HCT116 (cell line): Measurements from ENCODE around the gene GPRC5D. TPM values are rescaled to one million over a fixed set of nuclear protein-coding genes. Genes with fewer than 3 reads are reported as not detected.

Experiments
- ATAC-seq: fragments of 200-7000 bp; cut with Tn5 transposase; 2 replicates; pipeline ENCODE4 v1.9.1; 2020; ENCODE audit warnings: mild to moderate bottlenecking, moderate library complexity
- BruUV-seq: library from RNA; stranded (reverse); fragments of 400-500 nt; replicated peaks from 2 replicates; lab custom pipeline; 2021; lab: Mats Ljungman, UMichigan
- CTCF ChIA-PET: fragments of 300-600 bp; sonication (Branson Sonifier 250); formaldehyde crosslinking; loops from one replicate; lab custom pipeline; 2021; ENCODE audit warnings: antibody characterized with exemption; lab: Charles Lee
- POLR2A ChIA-PET: fragments of 300-600, 350-600 bp; sonication (Branson Sonifier 250); formaldehyde crosslinking; loops from one replicate; lab custom pipeline; 2021; ENCODE audit warnings: antibody characterized with exemption; lab: Charles Lee
- RAD21 ChIA-PET, 2 experiments: fragments of 300-600 bp; sonication (Branson Sonifier 250); formaldehyde crosslinking; loops; one replicate each; lab custom pipeline; 2023; ENCODE audit warnings: low total read pairs in 2 of 2; ENCODE audit not compliant: uncharacterized antibody in 2 of 2, unreplicated experiment in 2 of 2, low non-redundant PET in 1 of 2; lab: Charles Lee
- DNase-seq: peaks from one replicate; pipeline ENCODE4 v3.0.0-alpha.2; 2010; ENCODE audit warnings: low read depth, low spot score
- H2AFZ ChIP-seq: fragments of 200-600 bp; shearing (Covaris generic), sonication (generic); 2 replicates; pipeline ENCODE4 v1.6.1; 2017; ENCODE audit warnings: low read depth, mixed run types, mixed read lengths, antibody characterized with exemption, low read length; ENCODE audit not compliant: poor library complexity, severe bottlenecking
- H3K27ac ChIP-seq: 2 replicates; pipeline ENCODE4 v1.5.1; 2012; ENCODE audit warnings: low read depth, low read length
- H3K27me3 ChIP-seq: fragments of 200-600 bp; sonication (generic); 2 replicates; pipeline ENCODE4 v1.6.1; 2016; ENCODE audit warnings: mixed run types, low read length, mixed read lengths; ENCODE audit not compliant: insufficient read depth
- H3K36me3 ChIP-seq, 2 experiments: fragments of 200-500 bp in 1 of 2; fragments of 200-600 bp in 1 of 2; sonication (Bioruptor generic) in 1 of 2; sonication (generic) in 1 of 2; 2 replicates each; pipeline versions ENCODE4 v1.5.1 to v1.6.1; 2014 to 2016; ENCODE audit warnings: low read length in 2 of 2, inconsistent platforms in 1 of 2, mixed read lengths in 1 of 2, mixed run types in 1 of 2; ENCODE audit not compliant: insufficient read depth in 2 of 2, control insufficient read depth in 1 of 2
- H3K4me1 ChIP-seq, 2 experiments: fragments of 200-600 bp in 1 of 2; sonication (generic) in 1 of 2; 2 replicates each; pipeline versions ENCODE4 v1.5.1 to v1.6.1; 2012 to 2017; ENCODE audit warnings: low read length in 2 of 2, inconsistent platforms in 1 of 2, mild to moderate bottlenecking in 1 of 2, mixed read lengths in 1 of 2, mixed run types in 1 of 2, moderate library complexity in 1 of 2; ENCODE audit not compliant: insufficient read depth in 2 of 2, control insufficient read depth in 1 of 2
- H3K4me2 ChIP-seq: fragments of 200-600 bp; sonication (generic); 2 replicates; pipeline ENCODE4 v1.6.1; 2017; ENCODE audit warnings: mixed run types, low read length, mixed read lengths
- H3K4me3 ChIP-seq, 2 experiments: fragments of 200-600 bp in 1 of 2; sonication (generic) in 1 of 2; replicated peaks in 1 of 2; 2 replicates each; pipeline ENCODE4 v1.5.1; 2011 to 2016; ENCODE audit warnings: low read length in 2 of 2, control low read depth in 1 of 2, low read depth in 1 of 2, mild to moderate bottlenecking in 1 of 2, mixed read lengths in 1 of 2, mixed run types in 1 of 2
- H3K79me2 ChIP-seq: fragments of 200-600 bp; sonication (generic); 2 replicates; pipeline ENCODE4 v1.6.1; 2017; ENCODE audit warnings: mild to moderate bottlenecking, mixed run types, low read length, moderate library complexity, mixed read lengths; ENCODE audit not compliant: insufficient read depth
- H3K9ac ChIP-seq: fragments of 200-600 bp; sonication (generic); 2 replicates; pipeline ENCODE4 v1.6.1; 2016; ENCODE audit warnings: low read length, mixed read lengths
- H3K9me2 ChIP-seq: fragments of 200-600 bp; sonication (generic), shearing (Covaris generic); 2 replicates; pipeline ENCODE4 v1.6.1; 2017; ENCODE audit warnings: mixed run types, mild to moderate bottlenecking, moderate library complexity; ENCODE audit not compliant: insufficient read depth
- H3K9me3 ChIP-seq, 2 experiments: fragments of 200-500 bp in 1 of 2; fragments of 200-600 bp in 1 of 2; sonication (Bioruptor generic) in 1 of 2; sonication (generic) in 1 of 2; 2 replicates each; pipeline ENCODE4 v1.6.1; 2014 to 2017; ENCODE audit warnings: low read length in 2 of 2, mixed read lengths in 2 of 2, inconsistent platforms in 1 of 2, low read depth in 1 of 2, mild to moderate bottlenecking in 1 of 2, mixed run types in 1 of 2, moderate library complexity in 1 of 2; ENCODE audit not compliant: control insufficient read depth in 1 of 2, insufficient read depth in 1 of 2
- H4K20me1 ChIP-seq: fragments of 200-600 bp; sonication (generic), shearing (Covaris generic); 2 replicates; pipeline ENCODE4 v1.6.1; 2017; ENCODE audit warnings: mixed run types, mild to moderate bottlenecking, moderate library complexity; ENCODE audit not compliant: insufficient read depth
- CEBPB ChIP-seq: IDR thresholded peaks from 2 replicates; pipeline ENCODE4 v1.6.1; 2012; ENCODE audit warnings: low read depth
- EGR1 ChIP-seq: IDR thresholded peaks from 2 replicates; pipeline ENCODE4 v1.6.1; 2012; ENCODE audit warnings: low read depth
- EZH2 ChIP-seq: fragments of 200-600 bp; sonication (generic); IDR thresholded peaks from 2 replicates; pipeline ENCODE4 v1.6.1; 2017; ENCODE audit warnings: antibody characterized with exemption, mixed run types
- EZH2phosphoT487 ChIP-seq: fragments of 200-600 bp; IDR thresholded peaks from 2 replicates; pipeline ENCODE4 v1.6.1; 2018; ENCODE audit warnings: antibody characterized with exemption, borderline replicate concordance
- POLR2A ChIP-seq: IDR thresholded peaks from 2 replicates; pipeline ENCODE4 v1.7.0; 2011; ENCODE audit warnings: borderline replicate concordance; ENCODE audit not compliant: insufficient read depth, insufficient read length; ENCODE audit errors: extremely low read depth
- POLR2AphosphoS5 ChIP-seq: IDR thresholded peaks from 2 replicates; pipeline ENCODE4 v1.6.1; 2011; ENCODE audit warnings: mild to moderate bottlenecking, low read depth, low read length, moderate library complexity
- SIN3A ChIP-seq: IDR thresholded peaks from 2 replicates; pipeline ENCODE4 v1.6.1; 2012; ENCODE audit warnings: low read depth
- SP1 ChIP-seq: IDR thresholded peaks from 2 replicates; pipeline ENCODE4 v1.6.1; 2012; ENCODE audit warnings: low read depth
- SRF ChIP-seq: IDR thresholded peaks from 2 replicates; pipeline ENCODE4 v1.6.1; 2012; ENCODE audit warnings: low read depth
- YY1 ChIP-seq: IDR thresholded peaks from 2 replicates; pipeline ENCODE4 v1.6.1; 2011; ENCODE audit warnings: low read length, low read depth, moderate library complexity, mild to moderate bottlenecking; ENCODE audit not compliant: insufficient replicate concordance; ENCODE audit errors: extremely low read depth
- ZFX ChIP-seq: fragments of 450-650 bp; IDR thresholded peaks from 2 replicates; pipeline ENCODE4 v1.6.1; 2017
- intact Hi-C: fragments of 100-400 bp; cut with micrococcal nuclease; formaldehyde crosslinking; loops from 2 replicates; pipeline ENCODE4 v1.10.0; 2022
- total RNA-seq: library from RNA; stranded (reverse); gene quantifications from one replicate; pipeline ENCODE4 v1.2.1, GENCODE V29; 2021; ENCODE audit not compliant: unreplicated experiment
- TF ChIP-seq, protein P1 (sequence below), 3 experiments: fragments of 200-600 bp in 1 of 3; sonication (generic) in 1 of 3; IDR thresholded peaks in 2 of 3; conservative IDR thresholded peaks in 1 of 3; 2 replicates each; pipeline ENCODE4 v1.5.1; 2012 to 2017; ENCODE audit warnings: low read depth in 2 of 3, low read length in 2 of 3, antibody characterized with exemption in 1 of 3, borderline replicate concordance in 1 of 3, control low read depth in 1 of 3, mild to moderate bottlenecking in 1 of 3, mixed read lengths in 1 of 3, mixed run types in 1 of 3, moderate library complexity in 1 of 3; ENCODE audit not compliant: insufficient read depth in 1 of 3
- TF ChIP-seq, protein P2 (sequence below): IDR thresholded peaks from 2 replicates; pipeline ENCODE4 v1.6.1; 2012; ENCODE audit warnings: low read depth
- TF ChIP-seq, protein P3 (sequence below): IDR thresholded peaks from 2 replicates; pipeline ENCODE4 v1.6.1; 2012
- TF ChIP-seq, protein P4 (sequence below): IDR thresholded peaks from 2 replicates; pipeline ENCODE4 v1.6.1; 2012

The GPRC5D gene
- total RNA-seq, 1 experiment from 2014 or later, result not detected

DNA sequence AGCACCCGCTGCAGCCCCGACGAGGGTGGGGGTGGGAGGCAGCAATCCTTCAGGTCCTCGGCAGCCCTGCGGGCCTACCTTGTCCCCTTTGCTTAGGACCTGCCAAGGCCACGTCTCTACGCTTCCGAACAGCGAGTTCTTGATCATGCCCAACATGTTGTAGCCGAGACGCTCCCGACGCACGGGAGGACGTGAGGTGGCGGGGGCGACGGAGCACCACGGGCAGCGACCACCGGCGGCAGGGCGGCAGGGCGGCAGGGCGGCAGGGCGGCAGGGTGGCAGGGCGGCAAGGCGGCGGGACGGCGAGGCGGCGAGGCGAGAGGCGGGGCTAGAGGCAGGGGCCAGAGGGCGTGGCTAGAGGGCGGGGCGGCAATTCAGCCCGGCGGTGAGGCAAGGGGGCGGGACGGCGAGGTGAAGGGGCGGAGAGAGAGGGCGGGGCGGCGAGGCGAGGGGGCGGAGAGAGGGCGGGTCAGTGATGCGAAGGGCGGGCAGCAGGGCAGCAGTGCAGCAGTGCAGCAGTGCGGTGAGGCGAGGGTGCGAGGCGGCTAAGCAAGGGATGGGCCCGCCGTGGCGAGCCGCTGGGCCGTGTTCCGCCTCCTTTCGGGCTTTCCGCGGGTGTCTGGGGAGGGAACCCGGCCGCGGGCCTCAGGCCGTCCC is 48.1 kb upstream of the GPRC5D start, which contains the start of gene HEBP1:
Gene HEBP1, minus strand, starts transcription at position 307 of the 657 bp plus-strand sequence. Its CDS starts 151 bp downstream, at position 156.
- H3K79me2 ChIP-seq, result peaks cover 25% of the 10 kb centered on the region
- ATAC-seq, result peak; percentile 83
- 0 out of 4 replicates have a peak, but pooled peaks cover 0 to 2% of the 10 kb centered on the region in 2 experiments for H3K36me3 ChIP-seq
- no peaks in the 10 kb centered on the region for H3K9me3 ChIP-seq
- no TSS peak for BruUV-seq
- H3K4me3 ChIP-seq, result peak within 1 kb of the TSS; percentile 72 to 90
- no peaks in the 10 kb centered on the region for H3K27me3 ChIP-seq
- TF ChIP-seq YY1 (no peak), EZH2phosphoT487 (no peak), CEBPB (no peak), POLR2A (no peak), EZH2 (no peak), ZFX (peak; percentile 59), SP1 (peak; percentile 68), EGR1 (no peak), SIN3A (0 out of 2 replicates have a peak, but pooled peaks have one; percentile 55), SRF (peak; percentile 79; the same call in 1 of the 2 replicates), POLR2AphosphoS5 (peak; percentile 93)
- TF ChIP-seq, protein P1, sequence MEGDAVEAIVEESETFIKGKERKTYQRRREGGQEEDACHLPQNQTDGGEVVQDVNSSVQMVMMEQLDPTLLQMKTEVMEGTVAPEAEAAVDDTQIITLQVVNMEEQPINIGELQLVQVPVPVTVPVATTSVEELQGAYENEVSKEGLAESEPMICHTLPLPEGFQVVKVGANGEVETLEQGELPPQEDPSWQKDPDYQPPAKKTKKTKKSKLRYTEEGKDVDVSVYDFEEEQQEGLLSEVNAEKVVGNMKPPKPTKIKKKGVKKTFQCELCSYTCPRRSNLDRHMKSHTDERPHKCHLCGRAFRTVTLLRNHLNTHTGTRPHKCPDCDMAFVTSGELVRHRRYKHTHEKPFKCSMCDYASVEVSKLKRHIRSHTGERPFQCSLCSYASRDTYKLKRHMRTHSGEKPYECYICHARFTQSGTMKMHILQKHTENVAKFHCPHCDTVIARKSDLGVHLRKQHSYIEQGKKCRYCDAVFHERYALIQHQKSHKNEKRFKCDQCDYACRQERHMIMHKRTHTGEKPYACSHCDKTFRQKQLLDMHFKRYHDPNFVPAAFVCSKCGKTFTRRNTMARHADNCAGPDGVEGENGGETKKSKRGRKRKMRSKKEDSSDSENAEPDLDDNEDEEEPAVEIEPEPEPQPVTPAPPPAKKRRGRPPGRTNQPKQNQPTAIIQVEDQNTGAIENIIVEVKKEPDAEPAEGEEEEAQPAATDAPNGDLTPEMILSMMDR (IDR thresholded peaks at IDR 0.05 in 2 of 3, conservative IDR thresholded peaks at IDR 0.05 in 1 of 3; ENCODE audit: borderline replicate concordance in 1 of 3, insufficient read depth in 1 of 3, low read depth in 2 of 3, low read length in 2 of 3), result no peak
- TF ChIP-seq, protein P2, sequence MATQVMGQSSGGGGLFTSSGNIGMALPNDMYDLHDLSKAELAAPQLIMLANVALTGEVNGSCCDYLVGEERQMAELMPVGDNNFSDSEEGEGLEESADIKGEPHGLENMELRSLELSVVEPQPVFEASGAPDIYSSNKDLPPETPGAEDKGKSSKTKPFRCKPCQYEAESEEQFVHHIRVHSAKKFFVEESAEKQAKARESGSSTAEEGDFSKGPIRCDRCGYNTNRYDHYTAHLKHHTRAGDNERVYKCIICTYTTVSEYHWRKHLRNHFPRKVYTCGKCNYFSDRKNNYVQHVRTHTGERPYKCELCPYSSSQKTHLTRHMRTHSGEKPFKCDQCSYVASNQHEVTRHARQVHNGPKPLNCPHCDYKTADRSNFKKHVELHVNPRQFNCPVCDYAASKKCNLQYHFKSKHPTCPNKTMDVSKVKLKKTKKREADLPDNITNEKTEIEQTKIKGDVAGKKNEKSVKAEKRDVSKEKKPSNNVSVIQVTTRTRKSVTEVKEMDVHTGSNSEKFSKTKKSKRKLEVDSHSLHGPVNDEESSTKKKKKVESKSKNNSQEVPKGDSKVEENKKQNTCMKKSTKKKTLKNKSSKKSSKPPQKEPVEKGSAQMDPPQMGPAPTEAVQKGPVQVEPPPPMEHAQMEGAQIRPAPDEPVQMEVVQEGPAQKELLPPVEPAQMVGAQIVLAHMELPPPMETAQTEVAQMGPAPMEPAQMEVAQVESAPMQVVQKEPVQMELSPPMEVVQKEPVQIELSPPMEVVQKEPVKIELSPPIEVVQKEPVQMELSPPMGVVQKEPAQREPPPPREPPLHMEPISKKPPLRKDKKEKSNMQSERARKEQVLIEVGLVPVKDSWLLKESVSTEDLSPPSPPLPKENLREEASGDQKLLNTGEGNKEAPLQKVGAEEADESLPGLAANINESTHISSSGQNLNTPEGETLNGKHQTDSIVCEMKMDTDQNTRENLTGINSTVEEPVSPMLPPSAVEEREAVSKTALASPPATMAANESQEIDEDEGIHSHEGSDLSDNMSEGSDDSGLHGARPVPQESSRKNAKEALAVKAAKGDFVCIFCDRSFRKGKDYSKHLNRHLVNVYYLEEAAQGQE, result no peak
- TF ChIP-seq, protein P3, sequence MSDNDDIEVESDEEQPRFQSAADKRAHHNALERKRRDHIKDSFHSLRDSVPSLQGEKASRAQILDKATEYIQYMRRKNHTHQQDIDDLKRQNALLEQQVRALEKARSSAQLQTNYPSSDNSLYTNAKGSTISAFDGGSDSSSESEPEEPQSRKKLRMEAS, result peak; percentile 79
- TF ChIP-seq, protein P4, sequence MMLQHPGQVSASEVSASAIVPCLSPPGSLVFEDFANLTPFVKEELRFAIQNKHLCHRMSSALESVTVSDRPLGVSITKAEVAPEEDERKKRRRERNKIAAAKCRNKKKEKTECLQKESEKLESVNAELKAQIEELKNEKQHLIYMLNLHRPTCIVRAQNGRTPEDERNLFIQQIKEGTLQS, result no peak
- H3K9me2 ChIP-seq, result no peaks in the 10 kb centered on the region
- no peaks in the 10 kb centered on the region for H4K20me1 ChIP-seq
- ChIA-PET POLR2A (no interaction called here), CTCF (no interaction called here), RAD21 (no interaction called here)
- intact Hi-C loops, result loop anchor here (5.0 kb wide), 2 partner anchors 97 to 207 kb away; no protein-coding TSS in a partner anchor
- peak within 1 kb of the TSS; percentile 55 for H3K27ac ChIP-seq
- DNase-seq, result peak; percentile 69
- H3K4me1 ChIP-seq, result peaks cover 3 to 18% of the 10 kb centered on the region in 2 experiments; a peak in 3 of 4 replicates
- peak within 1 kb of the TSS; percentile 59 for H2AFZ ChIP-seq
- H3K9ac ChIP-seq, result peak within 1 kb of the TSS; percentile 77
- H3K4me2 ChIP-seq, result peak within 1 kb of the TSS; percentile 88
